ENCODE results near the gene KDM4B.
A peak's percentile ranks its signal among the peaks of the same experiment; 100 is the strongest.

KDM4B gene

DNA sequence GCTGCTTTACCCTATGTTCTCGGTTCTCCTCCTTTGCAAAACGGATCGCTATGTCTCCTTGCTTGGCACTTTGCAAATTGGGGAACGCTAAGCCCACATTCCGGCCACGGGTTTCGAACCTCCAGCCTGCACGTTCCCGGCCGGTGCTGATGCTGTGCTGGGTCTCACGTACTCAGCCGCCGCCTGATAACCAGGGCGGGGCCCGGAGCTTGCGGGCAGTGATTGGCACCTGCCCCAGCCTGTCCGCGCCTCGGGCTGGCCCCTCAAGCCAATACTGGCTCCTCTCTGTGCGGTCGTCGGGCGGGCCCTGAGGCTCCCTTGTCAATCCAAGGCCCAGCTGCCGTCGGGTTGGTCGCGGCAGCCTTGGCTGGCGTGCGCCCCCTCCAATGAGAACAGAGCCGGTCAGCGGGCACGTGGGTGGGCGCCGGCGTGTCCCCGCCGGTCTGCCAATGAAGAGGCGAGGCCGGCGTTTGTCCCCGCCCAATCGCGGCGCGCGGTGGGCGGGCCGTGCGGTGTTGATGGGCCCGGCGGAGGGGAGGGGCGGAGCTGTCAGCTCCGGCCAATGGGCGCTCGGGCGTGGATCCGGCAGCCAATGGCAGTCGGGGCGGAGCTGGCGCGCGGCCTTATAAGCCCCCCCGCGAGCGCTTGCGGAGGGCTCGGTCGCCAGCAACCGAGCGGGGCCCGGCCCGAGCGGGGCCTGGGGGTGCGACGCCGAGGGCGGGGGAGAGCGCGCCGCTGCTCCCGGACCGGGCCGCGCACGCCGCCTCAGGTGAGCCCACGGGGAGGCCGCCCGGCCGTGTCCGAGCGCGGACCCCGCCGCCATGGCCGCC lies at the start of gene KDM4B:
KDM4B (plus strand) TSS at position 652 of the 830 bp plus-strand sequence. CDS start 63,778 bp downstream, outside the sequence.
- CTCF ChIA-PET: interaction anchor here (0.6 to 1.3 kb wide), 2 partner anchors 8 to 28 kb away, joined by 3 to 4 read pairs; no protein-coding TSS in a partner anchor
- POLR2A ChIA-PET: interaction anchor here (0.6 to 0.9 kb wide), 3 partner anchors 9 to 35 kb away, joined by 3 to 4 read pairs (median 3); no protein-coding TSS in a partner anchor

DNA sequence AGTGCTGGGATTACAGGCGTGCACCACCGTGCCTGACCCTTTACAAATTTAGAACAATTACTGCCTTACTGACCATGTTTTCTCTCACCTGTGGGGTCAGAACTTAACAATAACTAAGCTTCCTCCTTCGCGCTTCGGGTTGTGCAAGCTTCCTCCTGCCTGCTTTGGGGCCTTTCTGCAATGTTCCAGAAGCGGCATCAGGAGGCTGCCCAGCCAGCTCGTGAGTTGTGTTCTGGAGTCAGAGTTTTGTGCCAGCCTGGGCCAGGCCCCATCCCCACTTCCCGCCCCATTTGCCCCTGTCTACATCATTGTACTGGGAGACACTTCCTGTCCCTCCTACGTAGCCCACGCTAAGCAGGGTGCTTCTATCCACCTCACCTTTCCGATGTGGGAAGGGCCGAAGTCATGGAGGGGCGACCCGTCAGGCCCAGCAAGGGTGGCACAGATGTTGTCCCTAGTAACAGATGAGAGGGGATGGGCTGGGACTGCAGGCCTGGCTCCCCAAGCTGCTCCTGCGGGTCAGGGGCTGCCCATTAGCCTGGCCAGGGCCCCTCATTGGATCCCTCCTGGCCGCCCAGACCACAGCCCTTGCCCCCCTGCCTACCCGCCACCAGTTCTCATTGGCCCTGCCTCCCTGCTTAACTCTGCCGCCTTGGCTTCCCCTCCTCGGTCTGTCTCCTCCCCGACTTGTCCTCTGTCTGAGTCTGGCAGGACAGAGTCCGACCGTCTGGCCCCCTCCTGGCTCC lies 46.2 kb upstream of the KDM4B start:
- ChIA-PET POLR2A (no interaction called here), CTCF (interaction anchor here (0.6 kb wide), 1 partner anchor 29 kb away, joined by 3 read pairs; no protein-coding TSS in a partner anchor)
- no peak for DNase-seq (ENCODE audit: extremely low spot score)
- TF ChIP-seq, protein P1, sequence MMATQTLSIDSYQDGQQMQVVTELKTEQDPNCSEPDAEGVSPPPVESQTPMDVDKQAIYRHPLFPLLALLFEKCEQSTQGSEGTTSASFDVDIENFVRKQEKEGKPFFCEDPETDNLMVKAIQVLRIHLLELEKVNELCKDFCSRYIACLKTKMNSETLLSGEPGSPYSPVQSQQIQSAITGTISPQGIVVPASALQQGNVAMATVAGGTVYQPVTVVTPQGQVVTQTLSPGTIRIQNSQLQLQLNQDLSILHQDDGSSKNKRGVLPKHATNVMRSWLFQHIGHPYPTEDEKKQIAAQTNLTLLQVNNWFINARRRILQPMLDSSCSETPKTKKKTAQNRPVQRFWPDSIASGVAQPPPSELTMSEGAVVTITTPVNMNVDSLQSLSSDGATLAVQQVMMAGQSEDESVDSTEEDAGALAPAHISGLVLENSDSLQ (IDR thresholded peaks at IDR 0.05): no peak
- TF ChIP-seq ELF4 (IDR thresholded peaks at IDR 0.05) (no peak), FOXK2 (IDR thresholded peaks at IDR 0.05) (no peak), FOXM1 (IDR thresholded peaks at IDR 0.05; ENCODE audit: borderline replicate concordance) (no peak), NFRKB (IDR thresholded peaks at IDR 0.05) (no peak), FOXA1 (IDR thresholded peaks at IDR 0.05) (no peak), BHLHE40 (IDR thresholded peaks at IDR 0.05; ENCODE audit: borderline replicate concordance) (no peak), ZNF384 (IDR thresholded peaks at IDR 0.05) (no peak), TARDBP (IDR thresholded peaks at IDR 0.05) (no peak), LEF1 (IDR thresholded peaks at IDR 0.05; ENCODE audit: borderline replicate concordance) (no peak), ARNT (IDR thresholded peaks at IDR 0.05) (no peak), L3MBTL2 (conservative IDR thresholded peaks at IDR 0.05) (no peak), SUZ12 (IDR thresholded peaks at IDR 0.05) (no peak), CTBP1 (IDR thresholded peaks at IDR 0.05; ENCODE audit: borderline replicate concordance) (no peak), SP1 (IDR thresholded peaks at IDR 0.05) (no peak), HDGF (IDR thresholded peaks at IDR 0.05; ENCODE audit: borderline replicate concordance) (no peak)

More for the DNA sequence above, at the start of gene KDM4B:
- no peak for TF ChIP-seq ELF4 (IDR thresholded peaks at IDR 0.05)
- peak; percentile 82 for TF ChIP-seq FOXM1 (IDR thresholded peaks at IDR 0.05; ENCODE audit: borderline replicate concordance)
- peak; percentile 65; the same call in 1 of the 2 replicates for TF ChIP-seq ARNT (IDR thresholded peaks at IDR 0.05)
- TF ChIP-seq, protein P1 (IDR thresholded peaks at IDR 0.05): peak; percentile 100
- DNase-seq (ENCODE audit: extremely low spot score): peak; percentile 98

DNA sequence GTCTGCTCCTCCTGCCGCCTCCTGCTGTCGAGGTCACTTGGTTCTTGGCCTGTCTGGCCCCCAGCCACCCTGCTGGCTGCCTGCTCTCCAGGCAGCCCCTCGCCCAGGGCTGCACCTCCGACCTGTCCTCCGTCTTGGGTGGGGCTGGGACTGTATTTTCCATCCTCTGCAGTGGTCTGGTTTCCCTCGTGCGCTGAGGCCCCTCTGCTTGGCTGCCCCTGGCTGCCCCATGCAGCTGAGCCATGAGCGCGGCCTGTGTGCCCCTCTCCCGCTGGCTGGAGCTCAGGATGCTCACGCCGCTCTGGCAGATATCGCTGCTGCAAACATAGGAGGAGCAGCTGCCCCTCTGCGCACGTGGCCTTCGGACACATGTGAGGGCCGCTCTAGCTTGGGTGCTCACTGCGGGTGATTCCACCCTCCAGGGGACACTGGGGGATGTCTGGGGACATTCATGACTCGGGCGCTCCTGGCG lies 45.6 kb upstream of the KDM4B start:
- TF ChIP-seq BHLHE40 (IDR thresholded peaks at IDR 0.05; ENCODE audit: borderline replicate concordance): no peak
- TF ChIP-seq FOXM1 (IDR thresholded peaks at IDR 0.05; ENCODE audit: borderline replicate concordance): no peak
- POLR2A ChIA-PET: no interaction called here
- DNase-seq (ENCODE audit: extremely low spot score): no peak
- CTCF ChIA-PET: no interaction called here

DNA sequence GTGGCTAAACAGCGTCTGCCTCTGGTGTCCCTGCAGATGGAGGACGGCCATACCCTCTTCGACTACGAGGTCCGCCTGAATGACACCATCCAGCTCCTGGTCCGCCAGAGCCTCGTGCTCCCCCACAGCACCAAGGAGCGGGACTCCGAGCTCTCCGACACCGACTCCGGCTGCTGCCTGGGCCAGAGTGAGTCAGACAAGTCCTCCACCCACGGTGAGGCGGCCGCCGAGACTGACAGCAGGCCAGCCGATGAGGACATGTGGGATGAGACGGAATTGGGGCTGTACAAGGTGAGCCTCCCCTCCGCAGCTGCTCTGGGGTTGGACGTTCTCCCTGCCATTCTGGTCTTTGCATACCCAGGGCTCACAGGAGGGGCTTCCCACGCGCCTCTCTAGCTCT lies 39.7 kb upstream of the KDM4B start:
- ChIA-PET CTCF (no interaction called here), POLR2A (no interaction called here)
- no peak for DNase-seq (ENCODE audit: extremely low spot score)
- TF ChIP-seq BHLHE40 (IDR thresholded peaks at IDR 0.05; ENCODE audit: borderline replicate concordance) (no peak), FOXA1 (IDR thresholded peaks at IDR 0.05) (no peak), FOXK2 (IDR thresholded peaks at IDR 0.05) (no peak), CTBP1 (IDR thresholded peaks at IDR 0.05; ENCODE audit: borderline replicate concordance) (no peak), ZNF384 (IDR thresholded peaks at IDR 0.05) (no peak), NFRKB (IDR thresholded peaks at IDR 0.05) (no peak), SP1 (IDR thresholded peaks at IDR 0.05) (no peak), FOXM1 (IDR thresholded peaks at IDR 0.05; ENCODE audit: borderline replicate concordance) (no peak), HDGF (IDR thresholded peaks at IDR 0.05; ENCODE audit: borderline replicate concordance) (no peak), TARDBP (IDR thresholded peaks at IDR 0.05) (no peak), SUZ12 (IDR thresholded peaks at IDR 0.05) (no peak)
- TF ChIP-seq, protein P1 (IDR thresholded peaks at IDR 0.05): no peak

DNA sequence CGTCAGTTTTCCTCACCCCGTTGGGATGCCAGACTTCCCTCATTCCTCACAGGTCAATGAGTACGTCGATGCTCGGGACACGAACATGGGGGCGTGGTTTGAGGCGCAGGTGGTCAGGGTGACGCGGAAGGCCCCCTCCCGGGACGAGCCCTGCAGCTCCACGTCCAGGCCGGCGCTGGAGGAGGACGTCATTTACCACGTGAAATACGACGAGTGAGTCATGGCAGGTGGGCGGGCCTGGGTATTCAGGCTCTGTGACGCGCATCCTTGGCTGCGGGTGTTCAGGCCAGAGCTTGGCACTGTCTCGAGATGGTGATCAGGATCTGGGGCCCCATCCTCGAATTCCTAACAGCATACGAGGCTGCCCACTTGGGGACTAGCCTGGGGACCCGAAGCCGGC lies 38.2 kb upstream of the KDM4B start:
- POLR2A ChIA-PET: no interaction called here
- CTCF ChIA-PET: no interaction called here
- DNase-seq (ENCODE audit: extremely low spot score): no peak
- TF ChIP-seq ELF4 (IDR thresholded peaks at IDR 0.05) (no peak), ARNT (IDR thresholded peaks at IDR 0.05) (no peak), FOXK2 (IDR thresholded peaks at IDR 0.05) (no peak), ZNF384 (IDR thresholded peaks at IDR 0.05) (no peak), NFRKB (IDR thresholded peaks at IDR 0.05) (no peak), TARDBP (IDR thresholded peaks at IDR 0.05) (no peak), FOXM1 (IDR thresholded peaks at IDR 0.05; ENCODE audit: borderline replicate concordance) (no peak), BHLHE40 (IDR thresholded peaks at IDR 0.05; ENCODE audit: borderline replicate concordance) (no peak), CTBP1 (IDR thresholded peaks at IDR 0.05; ENCODE audit: borderline replicate concordance) (no peak), LEF1 (IDR thresholded peaks at IDR 0.05; ENCODE audit: borderline replicate concordance) (no peak), HDGF (IDR thresholded peaks at IDR 0.05; ENCODE audit: borderline replicate concordance) (no peak), L3MBTL2 (conservative IDR thresholded peaks at IDR 0.05) (no peak), FOXA1 (IDR thresholded peaks at IDR 0.05) (no peak), SUZ12 (IDR thresholded peaks at IDR 0.05) (no peak), SP1 (IDR thresholded peaks at IDR 0.05) (no peak)
- TF ChIP-seq, protein P1 (IDR thresholded peaks at IDR 0.05): no peak
